ENCODE measurements around the gene ETDA. TPM values are rescaled to one million over a fixed set of nuclear protein-coding genes. Genes with fewer than 3 reads are reported as not detected.
"Not testable (repeated sequence)": the region's sequence is repeated elsewhere in the genome, so short reads cannot be mapped to it uniquely, and the experiment has no call there.

Gene ETDA
- total RNA-seq (2021; fragmentation: NEBNext Ultra II Directional; extraction: Animal tissue kit (Norgen Biotek cat#: 25700)) (not detected in 2 replicates), polyA plus RNA-seq (2011; rRNA removed) (not detected in 2 replicates), polyA minus RNA-seq (2011; rRNA and poly(A)+ RNA removed) (not detected in 2 replicates)
- not detected for polyA plus RNA-seq (2011; cell fraction: cytosol; rRNA removed)
- not detected for polyA plus RNA-seq (2011; cell fraction: nucleus; rRNA removed)
- polyA plus RNA-seq (2012, experiment 1 of 2) = not detected in 4 replicates
- polyA plus RNA-seq (2012, experiment 2 of 2) = not detected
- not detected for polyA plus RNA-seq (2013, experiment 1 of 2)
- polyA plus RNA-seq (2013, experiment 2 of 2) = not detected
- not detected for polyA minus RNA-seq (2011; cell fraction: cytosol; rRNA and poly(A)+ RNA removed)
- not detected for polyA minus RNA-seq (2011; cell fraction: nucleus; rRNA and poly(A)+ RNA removed)
- long read RNA-seq, experiment 1 = 0 reads
- long read RNA-seq, experiment 2 = 0 reads

DNA sequence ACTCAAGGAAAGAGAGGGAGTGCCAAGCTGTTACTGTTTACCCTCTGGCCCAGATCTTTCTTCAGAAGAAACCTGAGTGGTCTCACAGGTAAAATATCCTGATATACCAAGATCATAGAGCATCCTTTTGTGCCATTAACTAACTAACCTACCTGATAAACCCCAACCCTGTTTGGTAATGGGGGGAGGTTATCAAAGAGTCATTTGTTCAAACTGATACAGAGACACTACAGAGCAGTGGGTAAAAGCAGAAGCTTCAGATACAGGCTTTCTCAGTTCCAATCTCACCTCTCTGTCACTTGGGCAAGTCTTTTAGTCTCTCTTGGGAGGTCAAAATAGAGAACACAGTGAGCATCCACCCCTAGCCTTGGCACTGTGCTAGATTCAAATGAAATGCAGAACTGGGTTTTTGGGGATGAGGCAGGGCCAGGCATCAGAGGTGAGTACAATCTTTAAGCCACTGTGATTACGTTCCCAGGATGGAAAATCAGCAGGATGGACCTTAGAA lies at the start of gene ETDA:
Gene ETDA, plus strand, starts transcription at position 51 of the 508 bp plus-strand sequence. CDS start 1,216 bp downstream, outside the sequence.
- H3K79me1 ChIP-seq (ENCODE audit: low read depth, low read length); H4K5ac ChIP-seq (ENCODE audit: insufficient read length, low read depth, low read length); H2BK12ac ChIP-seq (ENCODE audit: low read depth, low read length); H3K23me2 ChIP-seq (ENCODE audit: low read depth, low read length); H3K4ac ChIP-seq (replicated peaks; ENCODE audit: insufficient read length, low read depth, low read length); H3K4me3 ChIP-seq (ENCODE audit: extremely low read depth in 1 of 4, insufficient read depth in 2 of 4, low read depth in 3 of 4, low read length in 4 of 4); H3K14ac ChIP-seq (ENCODE audit: insufficient read length); H3K56ac ChIP-seq (replicated peaks; ENCODE audit: insufficient read length, low read depth, low read length); H4K8ac ChIP-seq (ENCODE audit: extremely low read depth, insufficient read depth, low read length); H3K9me3 ChIP-seq (ENCODE audit: insufficient read depth in 2 of 2, low read depth in 1 of 2, low read length in 1 of 2); H3K4me2 ChIP-seq (ENCODE audit: insufficient read depth in 1 of 2, low read depth in 2 of 2, low read length in 2 of 2); H3K36me3 ChIP-seq (ENCODE audit: control insufficient read depth in 2 of 4, insufficient read depth in 4 of 4, low read length in 3 of 4); H2BK120ac ChIP-seq (replicated peaks; ENCODE audit: low read depth, low read length); H2AK5ac ChIP-seq (ENCODE audit: low read depth, low read length); H3K9ac ChIP-seq (replicated peaks in 1 of 4; ENCODE audit: extremely low read depth in 1 of 4, low read depth in 3 of 4, low read length in 3 of 4); H4K91ac ChIP-seq (replicated peaks; ENCODE audit: insufficient read length, low read length); POLR2A ChIA-PET (ENCODE audit: partially characterized antibody); H2BK20ac ChIP-seq (ENCODE audit: low read length); CTCF ChIA-PET (ENCODE audit: partially characterized antibody); H3K18ac ChIP-seq (ENCODE audit: extremely low read depth, low read length); H2BK5ac ChIP-seq (ENCODE audit: low read depth, low read length); H3K4me1 ChIP-seq (replicated peaks in 1 of 4; ENCODE audit: control insufficient read depth in 3 of 4, insufficient read depth in 4 of 4, low read length in 3 of 4); H3K23ac ChIP-seq (ENCODE audit: insufficient read length); H3K79me2 ChIP-seq (ENCODE audit: control insufficient read depth in 1 of 2, insufficient read depth in 2 of 2, low read length in 2 of 2); H2AFZ ChIP-seq (ENCODE audit: low read length); H3K27ac ChIP-seq (ENCODE audit: low read depth, low read length); H3K27me3 ChIP-seq (replicated peaks in 1 of 4; ENCODE audit: control insufficient read depth in 3 of 4, extremely low read depth in 1 of 4, insufficient read depth in 3 of 4, low read length in 3 of 4); H4K20me1 ChIP-seq (replicated peaks in 1 of 2; ENCODE audit: control insufficient read depth in 1 of 2, insufficient read depth in 2 of 2, low read length in 2 of 2); H2BK15ac ChIP-seq (ENCODE audit: low read length); DNase-seq (ENCODE audit: low read depth in 1 of 2, low spot score in 2 of 2): not testable (repeated sequence)
- peak; percentile 87 for FAIRE-seq
- WGBS, 2 experiments (ENCODE audit: extremely low coverage in 1 of 2, insufficient coverage in 1 of 2, insufficient read length in 1 of 2, insufficient replicate concordance in 2 of 2, low coverage in 1 of 2, low lambda C conversion rate in 2 of 2, missing lambda C conversion rate in 1 of 2) = no CpG with 5 or more reads among the region's 1 CpG

Measured in H1 (cell line).